HG02588 (cell line): Measurements from ENCODE around the gene MAOA.
"Not testable (repeated sequence)": the region's sequence is repeated elsewhere in the genome, so short reads cannot be mapped to it uniquely, and the experiment has no call there.

Experiments used
- ATAC-seq: cut with Tn5 transposase; IDR thresholded peaks from one replicate; pipeline ENCODE4 v1.9.1; 2021; ENCODE audit warnings: mild to moderate bottlenecking, moderate library complexity; ENCODE audit not compliant: unreplicated experiment

Gene MAOA

DNA sequence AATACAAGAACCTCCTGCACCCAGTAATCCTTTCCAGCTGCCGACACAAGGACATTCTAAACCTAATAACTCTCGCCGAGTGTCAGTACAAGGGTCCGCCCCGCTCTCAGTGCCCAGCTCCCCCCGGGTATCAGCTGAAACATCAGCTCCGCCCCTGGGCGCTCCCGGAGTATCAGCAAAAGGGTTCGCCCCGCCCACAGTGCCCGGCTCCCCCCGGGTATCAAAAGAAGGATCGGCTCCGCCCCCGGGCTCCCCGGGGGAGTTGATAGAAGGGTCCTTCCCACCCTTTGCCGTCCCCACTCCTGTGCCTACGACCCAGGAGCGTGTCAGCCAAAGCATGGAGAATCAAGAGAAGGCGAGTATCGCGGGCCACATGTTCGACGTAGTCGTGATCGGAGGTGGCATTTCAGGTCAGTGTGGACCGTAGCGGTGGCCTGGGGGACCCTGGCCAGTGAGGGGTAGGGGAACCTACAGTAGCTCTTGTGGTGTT, at the start of gene MAOA:
MAOA (plus strand) TSS at position 295 of the 490 bp plus-strand sequence; CDS start at position 338, 43 bp downstream.
- no peak for ATAC-seq

GRCh38 chrX:43612400-43612799, 43.7 kb upstream of the MAOA start:
- no peak for ATAC-seq

- ATAC-seq, result no peak
Measured at GRCh38 chrX:43615660-43616059, 40.4 kb upstream of the MAOA start.

DNA sequence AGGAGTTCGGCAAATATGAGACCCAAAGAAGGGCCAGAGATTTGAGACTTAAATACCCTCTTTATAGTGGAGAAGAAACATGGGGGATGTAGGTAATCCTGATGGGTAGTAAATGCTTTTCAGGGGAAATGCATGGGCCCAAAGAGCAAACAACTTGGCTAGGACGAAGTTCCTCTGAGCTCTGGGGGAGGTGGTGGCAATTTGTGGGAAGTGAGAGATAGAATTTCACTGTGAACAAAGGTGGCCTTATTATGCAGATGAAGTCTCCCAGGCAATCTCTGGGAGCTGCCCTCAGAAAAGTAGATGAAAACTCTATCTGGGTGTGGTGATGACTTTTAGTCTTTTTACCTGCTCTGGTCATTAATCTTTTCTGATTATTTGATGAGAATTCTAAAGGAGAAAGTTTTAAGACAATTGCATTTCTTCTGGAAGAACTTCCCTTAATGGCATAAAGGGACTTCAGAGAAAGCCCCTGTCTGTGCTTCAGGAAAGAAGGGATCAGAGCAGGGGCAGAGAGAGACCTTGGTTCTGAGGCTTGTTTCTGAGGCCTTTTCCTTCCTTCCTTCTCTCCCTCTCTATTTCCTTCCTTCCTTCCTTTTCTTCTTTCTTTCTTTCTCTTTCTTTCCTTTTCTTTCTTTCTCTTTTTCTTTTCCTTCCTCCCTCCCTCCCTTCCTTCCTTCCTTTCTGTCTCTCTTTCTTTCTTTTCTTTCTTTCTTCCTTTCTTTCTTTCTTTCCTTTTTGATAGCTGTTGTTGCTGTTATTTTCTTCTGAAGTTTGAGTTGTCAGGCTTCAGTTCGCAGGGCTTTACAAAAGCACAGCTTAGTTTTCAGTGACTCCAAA, 37.5 kb upstream of the MAOA start:
- ATAC-seq, result no peak

DNA sequence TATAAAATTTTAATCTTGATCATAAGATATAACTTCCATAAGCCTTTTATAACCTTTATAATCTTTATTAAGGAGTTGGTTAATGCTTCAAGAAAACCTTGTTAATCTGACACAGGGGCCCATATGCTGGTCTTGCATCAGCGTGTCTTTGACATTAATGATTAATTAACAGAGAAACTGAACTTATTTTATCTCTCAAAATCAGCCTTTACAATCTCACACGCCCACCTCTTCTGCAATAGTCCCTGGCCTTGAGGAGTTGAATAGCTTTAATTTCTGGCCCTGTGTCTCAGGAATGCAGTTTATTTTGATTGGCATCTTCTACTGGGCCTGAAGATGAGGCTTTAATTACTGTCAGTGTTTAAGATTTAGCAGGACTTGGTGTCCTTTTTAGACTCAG, 36.2 kb upstream of the MAOA start:
- not testable (repeated sequence) for ATAC-seq

GRCh38 chrX:43627147-43627546, 29.0 kb upstream of the MAOA start:
- no peak for ATAC-seq

- no peak for ATAC-seq
Measured at GRCh38 chrX:43627669-43628068, 28.4 kb upstream of the MAOA start.

GRCh38 chrX:43629229-43629628, 26.9 kb upstream of the MAOA start:
- no peak for ATAC-seq

- no peak for ATAC-seq
Measured at GRCh38 chrX:43631841-43632240, 24.3 kb upstream of the MAOA start.

DNA sequence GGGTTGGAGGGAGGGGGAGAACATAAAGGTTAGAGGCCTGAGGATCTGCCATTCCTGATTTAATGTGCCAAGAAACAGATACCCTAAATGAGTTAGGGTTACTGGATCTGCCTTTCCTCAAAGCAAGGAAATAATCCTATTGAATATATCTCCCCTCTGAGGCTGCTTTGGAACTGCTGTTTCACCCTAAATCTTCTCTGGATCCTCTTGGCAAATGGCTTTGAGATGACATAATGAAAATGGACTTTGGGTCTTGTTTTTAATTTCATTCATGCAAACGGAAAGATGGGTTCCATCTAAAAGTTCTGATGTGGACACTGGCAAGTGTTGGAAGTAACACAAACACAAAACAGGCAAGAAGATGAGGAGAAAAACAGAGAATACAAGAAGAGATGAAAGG, 23.0 kb upstream of the MAOA start:
- ATAC-seq, result no peak

GRCh38 chrX:43633757-43634156, 22.3 kb upstream of the MAOA start:
- no peak for ATAC-seq

GRCh38 chrX:43640482-43640881, 15.6 kb upstream of the MAOA start:
- no peak for ATAC-seq

DNA sequence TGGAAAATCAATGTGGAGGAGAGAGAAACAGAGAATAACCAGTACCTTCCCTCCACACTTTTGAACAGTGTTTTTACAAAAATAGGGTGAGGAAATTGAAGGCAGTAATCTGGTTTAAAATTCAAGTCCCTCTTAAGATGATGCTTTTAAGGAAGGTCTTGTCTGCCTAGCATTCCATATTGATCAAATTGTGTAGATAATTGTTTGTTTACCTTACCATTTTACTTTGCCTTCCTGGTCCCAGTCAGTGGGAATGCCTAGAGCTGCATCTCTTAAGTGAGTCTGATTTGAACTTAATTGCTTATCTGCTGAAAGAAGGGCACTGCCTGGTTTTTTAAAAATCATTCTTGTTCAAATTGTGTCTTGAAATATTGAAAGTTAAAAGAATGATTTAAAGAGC, 14.4 kb upstream of the MAOA start:
- ATAC-seq, result no peak

DNA sequence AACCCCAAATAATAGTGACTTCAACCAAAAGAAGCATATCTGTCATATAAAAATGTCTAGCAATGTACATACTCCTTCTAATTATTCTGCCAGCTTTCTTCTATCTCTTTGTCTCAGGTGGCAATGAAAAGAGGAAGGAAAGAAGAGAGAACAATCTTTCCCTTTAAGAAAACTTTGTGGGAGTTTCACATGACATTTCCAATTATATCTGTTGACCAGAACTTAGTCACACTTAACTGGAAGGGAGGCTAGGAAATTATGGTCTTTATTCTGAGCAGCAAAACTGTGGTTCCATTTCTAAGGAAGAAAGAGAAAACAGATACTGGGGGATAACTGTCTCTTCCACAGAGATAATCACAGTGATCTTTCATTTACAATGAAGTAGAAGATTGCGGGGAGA, 12.9 kb upstream of the MAOA start:
- ATAC-seq, result no peak

- no peak for ATAC-seq
Measured at GRCh38 chrX:43643662-43644061, 12.4 kb upstream of the MAOA start.

- no peak for ATAC-seq
Measured at GRCh38 chrX:43644124-43644701, 11.9 kb upstream of the MAOA start.

- no peak for ATAC-seq
Measured at GRCh38 chrX:43646800-43647199, 9.3 kb upstream of the MAOA start.

DNA sequence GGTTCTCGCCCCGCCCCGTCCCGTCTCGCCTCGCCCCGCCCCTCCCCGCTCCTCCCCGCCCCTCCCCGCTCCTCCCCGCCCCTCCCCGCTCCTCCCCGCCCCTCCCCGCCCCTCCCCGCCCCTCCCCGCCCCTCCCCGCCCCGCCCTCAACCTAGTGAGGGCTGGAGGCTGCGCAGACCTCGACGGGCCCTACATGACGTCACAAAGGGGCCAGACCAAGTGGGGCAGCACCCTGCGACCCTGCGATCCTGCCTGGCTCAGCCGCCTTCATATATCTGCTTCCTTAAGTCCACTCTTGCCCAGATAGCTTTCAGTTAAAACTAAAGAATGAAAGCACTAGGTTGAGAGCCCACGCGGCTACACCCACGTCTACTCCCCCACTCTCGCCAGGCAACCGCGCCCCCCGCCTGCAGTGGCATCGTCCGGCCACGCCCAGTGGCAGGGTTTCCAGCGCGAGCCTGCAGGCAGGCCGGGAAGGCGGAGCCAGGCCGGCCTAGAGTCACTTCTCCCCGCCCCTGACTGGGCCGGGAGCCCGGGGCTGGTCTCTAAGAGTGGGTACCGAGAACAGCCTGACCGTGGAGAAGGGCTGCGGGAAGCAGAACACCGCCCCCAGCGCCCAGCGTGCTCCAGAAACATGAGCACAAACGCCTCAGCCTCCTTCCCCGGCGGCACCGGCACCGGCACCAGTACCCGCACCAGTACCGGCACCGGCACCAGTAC, 1.5 kb upstream of the MAOA start:
- ATAC-seq, result peak; percentile 98

GRCh38 chrX:43655151-43656004, 721 bp upstream of the MAOA start:
- peak; percentile 6 for ATAC-seq

GRCh38 chrX:43657671-43658070, 1.6 kb downstream of the MAOA start:
- no peak for ATAC-seq
